Midbrain (tissue), 1 donor: ENCODE results near the gene ICA1L.
"Not testable (repeated sequence)": the region's sequence is repeated elsewhere in the genome, so short reads cannot be mapped to it uniquely, and the experiment has no call there.

Experiments used
- DNase-seq: peaks from one replicate; lab custom pipeline; 2025; lab: John Stamatoyannopoulos, UW

ICA1L gene

DNA sequence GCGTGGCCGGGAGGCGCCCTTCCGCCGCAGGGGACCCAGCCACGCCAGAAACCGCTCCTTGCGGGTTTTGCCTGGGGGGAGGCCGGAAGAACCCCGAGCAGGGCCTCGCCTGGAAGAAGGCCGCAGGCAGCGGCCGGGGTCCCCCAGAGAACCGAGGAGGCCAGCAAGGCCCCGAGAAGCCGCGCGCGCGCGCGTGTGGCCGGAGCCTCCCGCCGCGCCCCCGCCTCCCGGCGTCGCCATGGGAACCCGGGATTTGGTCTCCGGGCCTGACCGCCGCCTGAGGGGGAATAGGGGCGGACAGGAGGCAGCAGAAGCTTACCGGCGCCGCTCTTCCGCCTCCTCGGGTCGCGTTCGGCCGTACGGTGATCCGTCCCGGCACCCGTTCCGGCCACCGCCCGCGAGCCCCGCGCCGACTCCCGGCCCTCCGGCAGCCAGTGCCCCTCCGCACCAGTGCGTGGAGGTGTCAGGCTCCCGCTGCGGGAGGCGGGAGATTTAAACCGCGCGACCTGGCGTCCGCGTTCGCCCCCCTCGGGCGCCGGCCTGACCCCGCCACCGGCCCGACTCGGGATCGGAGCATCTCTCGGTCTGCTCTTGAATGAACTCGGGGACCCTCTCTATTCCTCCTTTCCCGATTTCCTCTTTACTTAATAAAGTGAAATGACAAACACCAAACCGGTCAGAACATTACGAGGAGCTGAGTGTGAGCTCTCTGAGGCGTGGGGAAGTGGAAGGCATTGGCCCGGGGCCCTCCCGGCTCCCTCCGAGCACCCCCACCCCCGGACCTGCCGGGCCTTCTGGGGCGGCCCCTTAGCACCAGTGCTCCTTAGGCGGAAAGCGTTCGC lies at the start of gene ICA1L:
TSS of gene ICA1L (minus strand) at position 467 of the 842 bp plus-strand sequence. CDS start 42,757 bp downstream, outside the sequence.
- peak; percentile 72 for DNase-seq

DNA sequence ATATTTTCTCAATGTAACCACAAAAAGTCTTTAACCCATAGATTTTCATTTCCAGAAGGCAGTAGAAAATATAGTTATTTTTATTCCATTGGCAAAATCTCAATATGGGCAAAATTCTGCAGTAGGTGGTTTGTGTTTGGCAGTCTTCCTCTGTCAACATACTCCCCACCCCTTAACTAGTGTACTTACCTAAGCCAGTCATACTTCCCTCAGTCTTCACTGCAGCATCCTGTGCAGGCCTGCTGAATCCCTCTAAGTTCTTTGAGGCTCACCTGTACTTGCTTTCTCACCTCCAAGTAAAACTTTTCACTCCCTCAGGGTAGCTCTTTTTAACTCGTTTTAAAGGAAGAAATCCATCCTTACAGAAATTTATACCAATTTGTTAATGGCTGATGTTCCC lies 47.3 kb upstream of the ICA1L start:
- DNase-seq: no peak

DNA sequence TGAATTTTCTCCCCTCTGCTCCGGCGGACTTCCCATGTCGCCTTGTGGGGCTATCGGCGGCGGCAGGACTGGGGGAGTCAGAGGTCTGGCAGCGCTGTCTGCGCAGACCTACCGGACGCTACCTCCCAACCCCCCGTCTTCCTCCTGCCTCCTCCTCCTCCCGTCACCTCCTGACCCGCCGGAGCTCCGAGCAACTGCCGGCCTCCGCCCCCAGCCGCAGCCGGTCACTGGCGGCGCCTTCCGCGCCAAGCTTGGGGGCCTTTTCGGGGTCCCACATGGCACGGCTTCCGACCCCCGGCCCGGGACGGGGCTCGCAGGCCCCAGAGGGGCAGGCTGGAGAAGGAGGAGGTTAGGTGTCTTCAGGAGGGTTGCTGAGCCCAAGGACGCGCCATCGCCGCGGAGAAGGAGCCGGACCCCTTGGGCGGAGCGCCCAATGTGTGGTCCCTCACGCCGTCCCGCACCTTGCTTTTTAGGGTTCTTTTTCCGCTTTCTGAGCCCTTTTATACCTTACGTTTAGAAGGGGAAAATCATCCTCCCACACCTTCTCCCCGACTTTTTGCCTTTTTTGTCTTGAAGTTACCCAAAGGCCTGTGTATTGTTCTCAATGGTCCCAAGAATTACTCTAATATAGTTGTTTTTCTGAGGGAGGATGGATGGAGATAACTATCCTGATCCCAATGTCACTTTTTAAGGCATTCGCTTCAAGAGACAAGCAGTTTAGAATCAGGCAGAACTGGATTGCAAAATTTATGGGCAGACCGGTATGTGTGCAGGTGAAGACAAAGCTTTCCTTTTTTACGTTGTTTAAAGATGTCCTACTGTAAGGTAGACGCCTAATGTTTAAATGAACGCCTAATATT lies 41.0 kb upstream of the ICA1L start:
- DNase-seq: not testable (repeated sequence)

DNA sequence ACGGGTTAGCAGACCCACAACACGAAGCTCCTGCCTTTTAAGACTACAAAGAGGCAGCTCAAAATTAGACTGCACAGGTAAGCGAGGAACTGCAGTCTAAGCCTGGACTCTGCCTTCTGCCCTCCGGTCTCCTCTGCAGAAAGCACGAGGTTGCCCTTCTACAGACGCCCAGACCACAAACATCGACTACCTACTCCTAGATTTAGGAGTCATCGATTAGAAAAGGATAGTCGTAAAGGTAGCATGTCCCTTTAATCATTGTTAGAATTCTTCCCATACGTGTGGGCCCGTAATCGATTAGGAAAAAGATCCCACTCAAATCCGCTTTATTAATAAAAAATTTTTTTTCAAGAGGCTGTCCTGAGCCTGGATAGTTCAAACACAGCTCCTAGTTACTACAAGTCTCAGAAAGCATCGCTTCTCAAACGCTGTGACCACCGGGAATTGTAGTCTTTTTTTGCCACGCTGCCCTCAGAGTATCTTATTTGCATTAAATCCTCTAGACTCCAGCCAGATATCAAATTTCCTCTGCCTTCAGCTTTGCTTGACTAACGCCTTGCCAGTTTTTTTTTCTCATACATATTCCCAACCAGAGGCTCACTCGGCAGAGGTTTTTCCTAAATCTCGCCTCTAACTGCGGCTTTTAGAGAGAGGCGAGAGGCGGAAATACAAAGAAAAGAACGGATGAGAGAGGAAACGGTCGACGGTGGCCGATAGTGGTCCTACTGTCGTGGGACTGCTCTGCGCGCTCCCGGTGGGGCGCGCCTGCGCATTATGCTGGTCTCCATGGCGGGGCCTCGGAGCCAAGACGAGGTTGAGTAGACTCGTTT lies 40.2 kb upstream of the ICA1L start, which contains the start of the genes CARF and WDR12:
TSS of gene CARF (plus strand) at position 764 of the 830 bp plus-strand sequence. CDS start 29,628 bp downstream, outside the sequence.
TSS of gene WDR12 (minus strand) at position 162 of the 830 bp plus-strand sequence. CDS start 197 bp downstream, outside the sequence.
- peak; percentile 95 for DNase-seq

DNA sequence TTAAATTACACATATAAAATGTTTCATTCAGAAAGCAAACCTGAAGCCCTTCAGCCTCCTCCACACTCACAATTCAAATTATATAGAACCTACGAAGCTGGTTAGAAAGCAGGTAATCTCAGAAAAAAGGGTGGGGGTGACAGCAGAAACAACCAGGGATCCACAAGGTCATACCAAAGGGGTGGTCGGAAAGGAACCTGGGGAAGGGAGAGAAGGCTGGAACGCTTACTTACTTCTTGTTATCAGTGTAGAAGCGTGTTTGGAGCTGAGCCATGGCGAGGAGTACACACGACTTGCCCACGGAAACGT lies 39.6 kb upstream of the ICA1L start:
- DNase-seq: no peak

DNA sequence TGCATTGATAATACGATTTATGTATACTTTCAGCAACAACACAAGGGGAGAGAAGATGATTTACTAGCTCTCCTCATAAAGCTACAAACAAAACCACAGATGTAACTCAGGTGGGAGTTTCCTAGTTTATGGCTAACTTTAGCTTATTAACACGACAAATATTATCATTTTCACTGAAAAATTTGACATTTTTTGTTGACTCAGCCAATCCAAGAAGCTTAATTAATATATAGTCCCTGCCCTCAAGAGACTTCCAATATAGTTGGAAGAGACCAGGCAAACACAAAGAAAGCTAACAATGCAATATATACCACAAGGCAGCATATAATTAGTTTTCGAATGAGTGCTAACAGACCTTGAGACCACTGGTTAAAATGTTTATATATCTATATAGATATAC lies 39.1 kb upstream of the ICA1L start:
- DNase-seq: no peak

DNA sequence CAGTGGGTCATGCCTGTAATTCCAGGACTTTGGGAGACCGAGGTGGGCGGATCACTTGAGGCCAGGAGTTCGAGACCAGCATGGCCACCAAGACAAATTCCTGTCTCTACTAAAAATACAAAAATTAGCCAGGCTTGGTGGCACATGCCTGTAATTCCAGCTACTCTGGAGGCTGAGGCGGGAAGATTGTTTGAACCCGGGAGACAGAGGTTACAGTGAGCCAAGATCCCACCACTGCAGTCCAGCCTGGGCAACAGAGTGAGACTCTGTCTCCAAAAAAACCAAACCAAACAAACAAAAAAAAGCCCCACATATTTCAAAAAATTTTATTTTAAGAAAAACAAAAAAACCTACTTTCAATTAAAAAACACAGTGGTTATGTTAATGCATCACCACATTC lies 38.7 kb upstream of the ICA1L start:
- not testable (repeated sequence) for DNase-seq

DNA sequence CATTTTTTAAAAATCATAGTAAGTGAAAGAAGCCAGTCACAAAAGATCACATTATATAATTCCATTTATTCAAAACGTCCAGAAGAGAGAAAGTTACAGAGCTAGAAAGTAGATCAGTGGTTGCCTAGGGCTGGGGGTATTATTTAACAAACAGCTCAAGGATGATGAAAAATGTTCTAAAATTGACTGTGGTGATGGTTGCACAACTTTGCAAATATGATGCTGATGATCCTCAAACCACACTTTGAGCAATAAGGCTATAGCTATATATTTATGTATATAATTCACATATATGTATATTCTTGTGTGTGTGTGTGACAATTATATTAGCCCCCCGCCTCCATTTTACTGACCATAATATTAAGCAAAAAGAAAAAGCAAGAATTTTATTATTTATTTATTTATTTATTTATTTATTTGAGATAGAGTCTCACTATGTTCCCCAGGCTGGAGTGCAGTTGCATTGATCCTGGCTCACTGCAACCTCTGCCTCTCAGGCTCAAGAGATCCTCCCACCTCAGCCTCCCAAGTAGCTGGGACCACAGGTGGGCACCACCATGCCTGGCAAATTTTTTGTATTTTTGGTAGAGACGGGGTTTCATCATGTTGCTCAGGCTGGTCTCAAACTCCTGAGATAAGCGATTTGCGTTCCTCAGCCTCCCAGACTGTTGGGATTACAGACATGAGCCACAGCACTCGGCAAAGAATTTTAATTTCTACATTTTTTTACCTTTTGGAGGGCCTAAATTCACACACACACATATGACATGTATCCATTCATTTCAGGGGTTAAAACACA lies 38.0 kb upstream of the ICA1L start:
- no peak for DNase-seq

DNA sequence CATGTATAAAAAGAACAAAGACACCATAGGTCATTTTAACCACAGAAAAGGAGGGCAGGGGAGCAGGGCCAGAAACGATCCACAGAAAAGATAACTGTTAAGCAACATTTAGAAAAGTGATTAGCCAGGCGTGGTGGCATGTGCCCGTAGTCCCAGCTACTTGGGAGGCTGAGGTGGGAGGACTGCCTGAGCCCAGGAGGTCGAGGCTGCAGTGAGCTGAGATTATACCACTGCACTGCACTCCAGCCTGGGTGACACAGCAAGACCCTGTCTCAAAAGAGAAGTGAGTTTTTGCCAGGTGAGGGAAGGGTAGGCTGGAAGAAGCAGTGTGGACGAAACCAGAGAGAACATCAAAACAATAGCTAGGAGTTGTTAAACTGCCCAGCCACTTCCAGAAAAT lies 36.6 kb upstream of the ICA1L start:
- DNase-seq: no peak

DNA sequence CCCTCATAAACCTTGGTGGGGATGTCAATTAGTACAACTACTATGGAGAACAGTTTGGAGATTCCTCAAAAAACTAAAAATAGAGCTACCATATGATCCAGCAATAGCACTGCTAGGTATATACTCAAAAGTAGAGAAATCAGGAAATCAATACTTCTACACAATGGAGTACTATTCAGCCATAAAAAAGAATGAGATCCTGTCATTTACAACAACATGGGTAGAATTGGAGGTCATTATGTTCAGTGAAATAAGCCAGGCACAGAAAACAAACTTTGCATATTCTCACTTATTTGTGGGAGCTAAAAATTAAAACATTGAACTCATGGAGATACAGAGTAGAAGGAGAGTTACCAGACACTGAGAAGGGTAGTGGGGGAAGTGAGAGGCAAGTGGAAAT lies 33.9 kb upstream of the ICA1L start:
- DNase-seq: not testable (repeated sequence)

DNA sequence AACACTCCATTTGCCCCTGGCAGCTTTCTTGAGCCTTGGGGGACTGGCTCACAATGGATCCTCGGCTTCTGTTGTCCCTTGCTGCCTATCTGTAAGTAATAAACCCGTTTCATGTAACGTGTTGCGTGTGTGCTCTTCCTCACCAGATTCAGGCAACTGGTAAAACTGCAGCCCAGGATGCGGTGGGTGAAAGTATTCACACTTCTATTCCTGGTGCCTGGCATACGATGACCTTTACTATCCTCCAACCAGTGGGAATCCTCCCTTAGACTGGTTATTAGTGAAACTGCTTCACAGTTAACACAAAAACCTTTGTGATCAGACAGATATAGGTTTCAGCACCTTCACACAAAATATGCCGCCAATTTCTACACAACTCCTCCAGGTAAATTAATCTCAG lies 13.6 kb upstream of the ICA1L start:
- DNase-seq: no peak

DNA sequence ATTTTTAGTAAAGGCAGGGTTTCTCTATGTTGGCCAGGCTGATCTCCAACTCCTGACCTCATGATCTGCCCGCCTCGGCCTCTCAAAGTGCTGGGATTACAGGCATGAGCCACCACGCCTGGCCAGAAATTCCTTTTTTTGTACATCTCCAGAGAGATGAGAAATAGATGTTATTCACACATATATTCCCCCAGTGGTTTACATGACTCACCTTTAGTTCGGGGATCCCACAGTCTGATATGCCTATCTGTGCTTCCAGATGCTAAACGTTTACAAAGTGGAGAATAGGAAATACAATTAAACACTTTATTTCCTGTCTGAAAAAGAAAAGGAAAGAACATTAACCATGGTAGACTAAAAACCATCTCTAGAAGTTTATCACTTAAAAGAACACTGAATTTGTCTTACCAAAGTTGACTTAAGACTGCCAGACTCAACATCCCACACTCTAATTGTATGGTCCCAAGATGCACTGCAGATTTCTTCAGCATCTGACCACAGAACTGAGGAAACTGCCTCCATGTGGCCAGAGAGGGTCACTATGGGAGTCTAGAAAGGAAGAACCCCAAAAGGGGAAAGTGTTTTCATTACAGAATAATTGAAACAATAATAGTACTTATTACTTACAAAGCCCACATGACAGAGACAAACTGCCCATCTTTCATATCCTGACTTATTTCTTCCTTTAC lies 12.6 kb upstream of the ICA1L start:
- no peak for DNase-seq

DNA sequence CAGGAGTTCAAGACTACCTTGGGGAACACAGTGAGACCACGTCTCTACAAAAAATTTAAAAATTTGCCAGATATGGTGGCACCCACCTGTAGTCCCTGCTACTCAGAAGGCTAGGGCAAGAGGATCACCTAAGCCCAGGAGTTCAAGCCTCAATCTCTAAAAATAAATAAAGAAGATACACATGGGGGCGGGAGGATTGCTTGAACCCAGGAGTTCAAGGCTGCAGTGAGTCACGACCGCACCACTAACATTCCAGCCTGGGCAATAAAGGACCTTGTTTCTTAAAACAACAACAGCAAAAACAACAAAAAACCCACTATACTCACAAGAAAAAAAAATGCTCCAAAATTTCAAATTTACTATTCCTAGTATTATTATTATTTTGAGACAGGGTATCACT lies 10.0 kb upstream of the ICA1L start:
- no peak for DNase-seq

DNA sequence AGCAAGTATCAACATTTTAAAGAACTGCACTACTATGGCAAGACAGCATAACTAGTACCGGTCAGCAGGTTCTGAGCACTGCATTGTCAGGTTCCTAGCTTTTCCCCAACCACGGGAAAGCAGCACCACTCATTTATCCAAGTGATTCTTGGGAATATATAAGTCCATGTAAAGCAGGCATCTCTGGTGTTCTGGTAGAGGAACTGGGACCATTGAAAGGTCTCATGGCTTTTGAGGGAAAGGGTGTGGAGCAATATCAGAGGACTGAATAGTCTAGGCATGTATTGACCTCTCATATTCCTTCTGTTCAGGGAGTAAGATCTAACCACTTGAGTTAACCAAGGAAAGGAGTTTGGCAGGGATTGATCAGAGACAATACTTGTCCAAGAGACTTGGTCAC lies 6.1 kb upstream of the ICA1L start:
- DNase-seq: no peak

DNA sequence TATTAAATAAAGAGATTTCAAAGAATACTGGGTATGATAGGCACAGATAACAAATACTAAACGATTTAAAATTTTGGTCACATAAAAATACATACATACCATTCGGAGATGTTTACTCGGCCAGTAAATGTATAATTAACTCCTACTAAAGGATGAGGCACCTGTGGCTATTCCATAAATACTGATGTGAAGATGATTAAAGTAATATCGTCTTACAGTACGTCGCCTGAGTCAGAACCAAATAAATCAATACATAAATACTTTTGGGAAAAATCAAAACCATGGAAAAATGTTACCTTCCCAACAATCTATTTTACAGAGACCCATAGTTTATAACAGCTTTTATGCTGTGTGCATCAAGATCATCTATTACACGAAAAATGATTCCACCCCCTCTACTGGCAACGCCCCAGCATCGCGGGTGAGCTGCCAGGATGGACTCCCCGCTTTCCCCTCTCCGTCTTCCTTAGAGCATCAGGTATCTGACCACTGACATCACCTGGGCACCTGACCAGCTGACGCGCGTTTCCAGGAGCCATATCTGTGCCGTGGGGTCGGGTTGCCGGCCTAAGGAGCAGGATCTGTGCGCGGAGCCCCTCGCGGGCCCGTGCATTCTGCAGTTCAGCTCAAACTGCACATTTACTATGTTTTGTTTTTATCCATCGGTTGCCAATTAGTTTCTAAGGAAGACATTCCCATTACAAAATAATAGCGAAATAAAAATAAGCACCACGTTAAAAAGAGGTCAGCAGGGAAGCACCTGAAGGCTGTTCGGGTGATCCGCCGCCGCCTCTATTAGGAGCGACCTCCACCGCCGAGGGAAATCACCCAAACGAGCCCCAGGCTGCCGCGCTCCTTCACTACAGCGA lies 901 bp downstream of the ICA1L start:
- DNase-seq: peak; percentile 58

DNA sequence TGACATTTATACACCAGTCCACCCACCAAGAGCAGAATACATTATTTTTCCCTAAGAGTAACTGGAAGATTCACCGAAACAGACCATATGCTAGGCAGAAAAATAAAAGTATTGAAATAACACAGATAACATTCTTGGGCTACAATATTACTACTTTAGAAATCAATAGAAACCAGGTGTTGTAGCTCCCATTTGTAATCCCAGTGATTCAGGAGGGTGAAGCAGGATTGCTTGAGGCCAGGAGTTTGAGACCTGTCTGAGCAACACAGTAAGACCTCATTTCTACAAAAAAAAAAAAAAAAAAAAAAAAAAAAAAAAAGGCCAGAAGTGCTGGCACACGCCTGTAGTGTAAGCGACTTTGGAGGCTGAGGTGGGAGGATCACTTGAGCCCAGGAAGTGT lies 9.6 kb downstream of the ICA1L start:
- DNase-seq: no peak

DNA sequence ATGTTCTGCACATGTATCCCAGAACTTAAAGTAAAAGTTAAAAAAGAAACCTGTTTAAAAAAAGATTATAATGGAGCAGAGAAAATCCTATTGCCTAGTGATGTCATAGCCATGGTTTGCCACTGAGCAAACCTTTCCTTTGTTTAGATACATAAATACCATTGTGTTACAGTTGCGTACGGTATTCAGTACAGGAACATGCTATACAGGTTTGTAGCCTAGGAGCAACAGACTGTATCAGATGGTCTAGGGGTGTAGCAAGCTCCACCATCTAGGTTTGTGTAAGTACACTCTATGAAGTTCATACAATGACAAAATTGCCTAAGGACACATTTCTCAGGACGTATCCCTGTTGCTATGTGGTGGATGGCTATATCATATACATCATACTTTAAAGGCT lies 13.0 kb downstream of the ICA1L start:
- no peak for DNase-seq

DNA sequence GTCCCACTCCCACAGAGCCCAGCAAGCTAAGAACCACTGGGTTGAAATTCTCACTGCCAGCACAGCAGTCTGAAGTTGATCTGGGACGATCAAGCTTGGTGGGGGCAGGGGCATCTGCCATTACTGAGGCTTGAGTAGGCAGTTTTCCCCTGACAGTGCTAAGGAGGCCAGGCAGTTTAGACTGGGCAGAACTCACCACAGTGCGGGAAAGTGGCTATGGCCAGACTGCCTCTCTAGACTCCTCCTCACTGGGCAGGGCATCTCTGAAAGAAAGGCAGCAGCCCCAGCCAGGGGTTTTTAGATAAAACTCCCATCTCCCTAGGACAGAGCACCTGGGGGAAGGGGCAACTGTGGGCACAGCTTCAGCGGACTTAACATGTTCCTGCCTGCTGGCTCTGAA lies 22.2 kb downstream of the ICA1L start:
- not testable (repeated sequence) for DNase-seq

DNA sequence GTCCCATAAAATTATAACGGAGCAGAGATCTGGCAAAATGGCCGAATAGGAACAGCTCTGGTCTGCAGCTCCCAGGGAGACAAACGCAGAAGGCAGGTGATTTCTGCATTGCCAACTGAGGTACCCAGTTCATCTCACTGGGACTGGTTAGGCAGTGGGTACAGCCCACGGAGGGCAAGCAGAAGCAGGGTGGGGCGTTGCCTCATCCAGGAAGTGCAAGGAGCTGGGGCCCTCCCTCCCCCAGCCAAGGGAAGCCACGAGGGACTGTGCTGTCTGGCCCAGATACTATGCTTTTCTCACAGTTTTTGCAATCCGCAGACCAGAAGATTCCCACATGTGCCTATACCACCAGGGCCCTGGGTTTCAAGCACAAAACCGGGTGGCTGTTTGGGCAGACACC lies 22.8 kb downstream of the ICA1L start:
- no peak for DNase-seq
